Measurements from ENCODE around the gene SLIT3.

The SLIT3 gene

GRCh38 chr5:169265888-169266287 is 35.1 kb downstream of the SLIT3 start:
- no peak for DNase-seq (ENCODE audit: low spot score)

DNA sequence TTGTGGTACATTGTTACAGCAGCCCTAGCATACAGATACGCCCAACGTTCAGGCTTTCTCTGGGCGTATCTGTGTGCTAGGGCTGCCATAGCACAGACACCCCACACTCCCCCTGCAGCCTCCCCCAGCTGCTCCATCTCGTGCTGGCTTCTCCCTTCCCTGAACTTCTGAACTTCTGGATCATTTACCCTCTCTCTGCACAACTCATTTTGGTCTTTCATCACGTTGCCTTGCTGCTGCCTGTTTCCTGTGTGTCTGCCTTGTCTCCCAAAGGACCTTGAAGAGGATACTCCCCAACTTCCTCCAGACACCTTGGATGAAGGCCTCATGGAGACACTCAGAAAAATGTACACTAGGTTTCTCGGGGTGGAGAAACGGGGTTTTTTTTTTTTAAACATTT is 37.3 kb downstream of the SLIT3 start:
- DNase-seq (ENCODE audit: low spot score), result no peak

- no peak for DNase-seq (ENCODE audit: low spot score)
Observed at GRCh38 chr5:169260896-169261569, 39.9 kb downstream of the SLIT3 start.

GRCh38 chr5:169258372-169259000 is 42.5 kb downstream of the SLIT3 start:
- no peak for DNase-seq (ENCODE audit: low spot score)

DNA sequence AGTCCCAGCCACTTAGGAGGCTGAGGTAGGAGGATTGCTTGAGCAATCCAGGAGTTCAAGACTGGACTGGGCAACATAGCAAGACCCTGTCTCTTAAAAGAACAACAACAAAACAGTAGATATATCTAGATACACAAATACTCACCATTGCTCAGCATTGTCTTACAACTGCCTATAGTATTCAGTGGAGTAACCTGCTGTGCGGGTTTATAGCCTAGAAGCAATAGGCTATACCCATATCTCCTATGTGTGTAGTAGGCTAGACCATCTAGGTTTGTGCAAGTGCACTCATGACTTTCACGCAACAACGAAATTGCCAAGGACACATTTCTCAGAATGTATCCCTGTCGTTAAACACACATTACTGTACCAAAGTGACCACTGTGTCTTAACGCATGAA is 44.7 kb downstream of the SLIT3 start:
- no peak for DNase-seq (ENCODE audit: low spot score)

GRCh38 chr5:169253071-169253470 is 47.9 kb downstream of the SLIT3 start:
- no peak for DNase-seq (ENCODE audit: low spot score)

- no peak for DNase-seq (ENCODE audit: low spot score)
Observed at GRCh38 chr5:169251333-169252084, 49.4 kb downstream of the SLIT3 start.

GRCh38 chr5:169250887-169251286 is 50.1 kb downstream of the SLIT3 start:
- no peak for DNase-seq (ENCODE audit: low spot score)

GRCh38 chr5:169248996-169249395 is 51.9 kb downstream of the SLIT3 start:
- no peak for DNase-seq (ENCODE audit: low spot score)

GRCh38 chr5:169248550-169248949 is 52.4 kb downstream of the SLIT3 start:
- DNase-seq (ENCODE audit: low spot score), result no peak

DNA sequence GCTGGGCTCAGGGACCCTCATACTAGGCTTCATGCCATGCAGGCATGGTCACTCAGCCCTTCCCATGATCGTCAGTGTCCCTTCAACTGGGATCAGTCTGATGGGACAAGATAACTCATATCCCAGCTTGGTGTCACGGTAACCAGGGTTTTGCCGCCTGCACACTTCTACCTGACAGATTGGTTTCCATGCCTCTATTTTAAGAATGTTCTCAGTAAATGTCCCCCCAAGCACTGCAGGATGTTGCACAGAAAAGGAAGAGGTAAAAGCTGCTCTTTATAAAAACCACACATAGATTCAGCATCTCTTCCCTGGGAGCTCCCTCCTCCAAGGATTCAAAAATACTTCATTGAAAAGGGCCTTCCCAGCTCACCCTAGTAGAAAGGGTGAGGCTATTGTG is 56.1 kb downstream of the SLIT3 start:
- DNase-seq (ENCODE audit: low spot score), result no peak

GRCh38 chr5:169243651-169244422 is 57.1 kb downstream of the SLIT3 start:
- no peak for DNase-seq (ENCODE audit: low spot score)

GRCh38 chr5:169242849-169243186 is 58.1 kb downstream of the SLIT3 start:
- DNase-seq (ENCODE audit: low spot score), result no peak

DNA sequence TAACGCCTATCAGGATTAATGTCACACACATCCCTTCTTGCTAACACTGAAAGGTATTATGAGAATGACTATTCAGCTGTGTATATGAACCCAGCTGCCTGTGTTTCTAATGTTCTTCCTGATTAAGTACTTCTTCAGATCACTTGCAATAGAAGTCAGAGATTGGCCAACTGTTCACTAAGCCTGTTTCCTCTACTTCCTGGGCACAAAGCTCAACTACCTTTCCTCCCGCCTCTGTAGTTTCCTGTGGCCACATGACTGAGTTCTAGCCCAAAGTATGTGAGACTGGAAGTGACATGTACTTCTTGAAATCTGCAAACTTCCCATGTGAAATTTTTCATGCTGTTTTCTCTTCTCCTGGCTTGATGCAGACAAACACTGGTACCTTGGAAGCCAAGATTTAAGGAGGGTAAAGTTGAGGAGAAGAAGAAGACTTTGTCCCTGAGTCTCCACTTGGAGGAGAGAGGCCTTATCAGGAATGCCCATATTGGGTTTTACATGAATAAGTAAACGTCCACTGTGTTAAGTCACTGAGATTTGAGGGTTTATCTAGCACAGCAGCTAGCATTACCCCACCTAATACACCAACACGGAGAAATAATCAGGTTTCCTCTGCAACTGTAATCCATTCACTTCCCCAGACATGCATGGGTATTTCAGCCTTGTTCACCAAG is 58.6 kb downstream of the SLIT3 start:
- no peak for DNase-seq (ENCODE audit: low spot score)

GRCh38 chr5:169229342-169229892 is 71.5 kb downstream of the SLIT3 start:
- DNase-seq (ENCODE audit: low spot score), result no peak

DNA sequence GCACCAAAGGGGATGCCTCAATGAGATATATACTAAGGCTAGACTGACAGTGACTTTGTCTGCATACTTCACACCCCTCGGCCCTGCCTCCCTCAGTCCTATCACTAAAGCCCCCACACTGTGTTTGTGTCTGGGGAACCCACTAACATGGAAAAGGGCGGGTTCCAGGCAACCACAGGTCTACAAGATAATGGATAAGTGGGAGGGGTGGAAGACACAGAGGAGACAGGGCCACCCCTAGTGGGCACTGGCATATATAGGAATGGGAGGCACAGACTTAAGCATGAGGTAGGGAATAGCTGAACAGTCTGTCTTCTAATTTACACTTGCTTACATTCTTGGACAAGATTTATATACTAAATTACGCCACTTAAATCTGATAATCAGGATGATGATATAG is 74.0 kb downstream of the SLIT3 start:
- DNase-seq (ENCODE audit: low spot score), result no peak

GRCh38 chr5:169225830-169226356 is 75.0 kb downstream of the SLIT3 start:
- no peak for DNase-seq (ENCODE audit: low spot score)

GRCh38 chr5:169223595-169223953 is 77.4 kb downstream of the SLIT3 start:
- DNase-seq (ENCODE audit: low spot score), result no peak

GRCh38 chr5:169222934-169223594 is 77.9 kb downstream of the SLIT3 start:
- DNase-seq (ENCODE audit: low spot score), result no peak

- DNase-seq (ENCODE audit: low spot score), result no peak
Observed at GRCh38 chr5:169221519-169221918, 79.4 kb downstream of the SLIT3 start.

DNA sequence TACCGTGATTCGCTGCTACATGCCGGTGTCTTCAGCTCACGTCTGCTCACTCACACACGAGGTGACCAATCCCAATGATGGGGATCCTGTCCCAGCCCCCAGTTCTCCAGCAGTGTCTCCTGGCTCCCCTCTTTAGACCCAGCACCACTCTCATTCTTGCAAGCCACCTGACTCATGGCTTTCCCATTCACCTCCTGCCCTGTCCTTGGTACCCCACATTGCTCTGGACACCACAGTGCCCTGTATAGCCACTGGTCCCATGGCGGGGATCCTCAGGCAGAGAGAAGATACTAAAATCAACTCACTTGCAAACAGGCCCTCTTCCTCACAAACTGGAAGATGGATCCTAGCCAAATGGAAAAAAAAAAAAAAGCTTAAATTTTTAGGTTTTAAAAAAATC is 81.0 kb downstream of the SLIT3 start:
- no peak for DNase-seq (ENCODE audit: low spot score)
